ENCODE measurements around the gene PIK3R2. TPM values are rescaled to one million over a fixed set of nuclear protein-coding genes. Genes with fewer than 3 reads are reported as not detected.

The PIK3R2 gene
- total RNA-seq, 4 donors from 2014 or later: 19.7 to 45.4 (median 28.2) TPM

DNA sequence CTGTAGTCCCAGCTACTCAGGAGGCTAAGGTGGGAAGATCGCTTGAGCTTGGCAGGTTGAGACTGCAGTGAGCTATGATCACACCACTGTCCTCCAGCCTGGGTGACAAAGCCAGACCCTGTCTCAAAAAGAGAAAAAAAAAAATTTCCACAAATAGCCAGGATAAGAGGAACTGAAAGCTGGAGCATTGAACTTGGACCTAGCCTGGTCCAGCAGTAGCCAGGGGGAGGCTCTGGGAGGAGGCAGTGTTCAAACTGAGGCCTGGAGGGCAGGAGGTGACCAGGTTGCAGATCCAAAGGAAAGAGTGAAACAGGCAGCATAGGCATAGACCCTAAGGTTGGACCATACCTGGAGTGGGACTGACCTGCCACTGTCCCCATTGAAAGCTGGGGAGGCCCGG lies 26.9 kb upstream of the PIK3R2 start:
- no peaks in the 10 kb centered on the region for H3K4me1 ChIP-seq
- H3K9me3 ChIP-seq: no peaks in the 10 kb centered on the region
- H3K36me3 ChIP-seq: peaks cover 0 to 93% (median 0%) of the 10 kb centered on the region in 3 donors
- DNase-seq: no peak
- no peaks in the 10 kb centered on the region for H3K27me3 ChIP-seq
- H3K4me3 ChIP-seq: no peak overlapping the region
- no peak overlapping the region for H3K27ac ChIP-seq
- TF ChIP-seq, protein P1, sequence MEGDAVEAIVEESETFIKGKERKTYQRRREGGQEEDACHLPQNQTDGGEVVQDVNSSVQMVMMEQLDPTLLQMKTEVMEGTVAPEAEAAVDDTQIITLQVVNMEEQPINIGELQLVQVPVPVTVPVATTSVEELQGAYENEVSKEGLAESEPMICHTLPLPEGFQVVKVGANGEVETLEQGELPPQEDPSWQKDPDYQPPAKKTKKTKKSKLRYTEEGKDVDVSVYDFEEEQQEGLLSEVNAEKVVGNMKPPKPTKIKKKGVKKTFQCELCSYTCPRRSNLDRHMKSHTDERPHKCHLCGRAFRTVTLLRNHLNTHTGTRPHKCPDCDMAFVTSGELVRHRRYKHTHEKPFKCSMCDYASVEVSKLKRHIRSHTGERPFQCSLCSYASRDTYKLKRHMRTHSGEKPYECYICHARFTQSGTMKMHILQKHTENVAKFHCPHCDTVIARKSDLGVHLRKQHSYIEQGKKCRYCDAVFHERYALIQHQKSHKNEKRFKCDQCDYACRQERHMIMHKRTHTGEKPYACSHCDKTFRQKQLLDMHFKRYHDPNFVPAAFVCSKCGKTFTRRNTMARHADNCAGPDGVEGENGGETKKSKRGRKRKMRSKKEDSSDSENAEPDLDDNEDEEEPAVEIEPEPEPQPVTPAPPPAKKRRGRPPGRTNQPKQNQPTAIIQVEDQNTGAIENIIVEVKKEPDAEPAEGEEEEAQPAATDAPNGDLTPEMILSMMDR (IDR thresholded peaks at IDR 0.05): no peak

DNA sequence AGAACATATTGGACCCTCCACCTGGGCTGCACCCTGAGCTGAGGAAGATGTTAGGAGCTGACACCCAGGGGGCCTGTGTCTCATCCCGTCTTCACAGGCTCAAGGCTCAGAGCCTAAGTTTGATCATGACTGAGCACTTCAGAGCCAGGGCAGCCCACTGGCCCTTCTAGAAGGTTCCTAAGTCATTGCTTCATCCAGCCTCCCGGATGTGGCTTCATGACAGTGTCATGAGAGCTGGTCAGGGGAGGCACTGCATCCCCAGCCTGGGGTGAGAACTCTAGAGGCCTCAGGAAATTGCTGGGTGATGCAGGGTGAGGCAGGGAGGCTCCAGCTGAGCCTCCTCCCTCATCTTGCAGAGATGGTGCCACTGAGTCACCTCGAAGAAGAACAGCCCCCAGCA lies 24.9 kb upstream of the PIK3R2 start:
- H3K27ac ChIP-seq: no peak overlapping the region
- no peak overlapping the region for H3K4me3 ChIP-seq
- peaks cover 0 to 95% (median 0%) of the 10 kb centered on the region in 3 donors for H3K36me3 ChIP-seq
- DNase-seq: no peak
- H3K27me3 ChIP-seq: no peaks in the 10 kb centered on the region
- no peak for TF ChIP-seq POLR2A (IDR thresholded peaks at IDR 0.05)
- TF ChIP-seq, protein P1 (IDR thresholded peaks at IDR 0.05): no peak
- H3K4me1 ChIP-seq: no peaks in the 10 kb centered on the region
- no peaks in the 10 kb centered on the region for H3K9me3 ChIP-seq

DNA sequence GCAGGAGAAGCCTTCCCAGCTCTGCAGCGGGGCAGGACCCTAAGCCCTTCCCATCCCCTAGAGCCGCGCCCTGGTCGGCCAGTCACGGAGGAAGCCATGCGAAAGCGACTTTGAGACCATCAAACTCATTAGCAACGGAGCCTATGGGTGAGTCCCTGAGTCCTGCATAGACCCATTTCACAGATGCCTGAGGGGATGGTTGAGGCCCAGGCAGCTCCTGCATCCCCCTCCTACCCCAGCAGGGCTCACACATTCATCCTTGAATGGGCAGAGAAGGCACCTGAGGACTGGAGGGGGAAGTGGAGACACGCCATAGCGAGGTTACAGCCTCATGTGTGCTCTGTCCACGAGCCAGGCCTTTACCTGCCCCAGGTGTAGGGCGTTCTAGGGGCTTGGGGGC lies 24.2 kb upstream of the PIK3R2 start:
- no peak for DNase-seq
- H3K27me3 ChIP-seq: no peaks in the 10 kb centered on the region
- TF ChIP-seq, protein P1 (IDR thresholded peaks at IDR 0.05): no peak
- no peak for TF ChIP-seq POLR2A (IDR thresholded peaks at IDR 0.05)
- H3K9me3 ChIP-seq: no peaks in the 10 kb centered on the region
- H3K36me3 ChIP-seq: peaks cover 0 to 95% (median 0%) of the 10 kb centered on the region in 3 donors
- H3K4me1 ChIP-seq: no peaks in the 10 kb centered on the region
- H3K4me3 ChIP-seq: no peak overlapping the region
- no peak overlapping the region for H3K27ac ChIP-seq

DNA sequence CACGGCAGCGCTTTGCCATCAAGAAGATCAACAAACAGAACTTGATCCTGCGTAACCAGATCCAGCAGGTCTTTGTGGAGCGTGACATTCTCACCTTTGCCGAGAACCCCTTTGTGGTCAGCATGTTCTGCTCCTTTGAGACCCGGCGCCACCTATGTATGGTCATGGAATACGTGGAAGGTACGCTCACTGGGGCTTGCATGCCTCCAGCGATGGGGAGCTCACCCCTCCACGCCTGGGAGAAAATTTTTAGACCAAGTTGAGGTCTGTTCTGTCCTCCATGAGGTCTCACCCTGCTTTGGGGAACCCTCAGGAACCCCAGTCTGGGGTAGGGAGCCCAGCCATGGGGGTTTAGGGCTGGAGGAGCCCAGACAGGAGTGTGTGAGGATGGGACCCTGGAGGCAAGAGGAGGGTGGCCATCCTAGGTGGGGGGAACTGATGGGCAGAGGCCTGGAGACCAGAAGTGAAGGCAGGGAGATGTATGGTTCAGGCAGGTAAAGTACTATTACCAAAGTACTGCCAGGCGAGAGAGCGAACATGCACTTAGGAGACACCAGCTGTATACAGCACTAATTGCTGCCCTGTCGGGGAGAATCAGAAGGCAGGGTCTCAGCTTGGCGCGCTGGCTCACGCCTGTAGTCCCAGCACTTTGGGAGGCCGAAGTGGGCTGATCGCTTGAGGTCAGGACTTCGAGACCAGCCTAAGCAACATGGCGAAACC lies 22.3 kb upstream of the PIK3R2 start:
- Histone ChIP-seq H3K36me3 (peaks cover 0 to 88% (median 0%) of the 10 kb centered on the region in 3 donors), H3K4me1 (no peaks in the 10 kb centered on the region), H3K27ac (no peak overlapping the region), H3K4me3 (no peak overlapping the region), H3K9me3 (no peaks in the 10 kb centered on the region), H3K27me3 (no peaks in the 10 kb centered on the region)
- TF ChIP-seq POLR2A (IDR thresholded peaks at IDR 0.05): no peak
- TF ChIP-seq, protein P1 (IDR thresholded peaks at IDR 0.05): no peak
- DNase-seq: no peak

DNA sequence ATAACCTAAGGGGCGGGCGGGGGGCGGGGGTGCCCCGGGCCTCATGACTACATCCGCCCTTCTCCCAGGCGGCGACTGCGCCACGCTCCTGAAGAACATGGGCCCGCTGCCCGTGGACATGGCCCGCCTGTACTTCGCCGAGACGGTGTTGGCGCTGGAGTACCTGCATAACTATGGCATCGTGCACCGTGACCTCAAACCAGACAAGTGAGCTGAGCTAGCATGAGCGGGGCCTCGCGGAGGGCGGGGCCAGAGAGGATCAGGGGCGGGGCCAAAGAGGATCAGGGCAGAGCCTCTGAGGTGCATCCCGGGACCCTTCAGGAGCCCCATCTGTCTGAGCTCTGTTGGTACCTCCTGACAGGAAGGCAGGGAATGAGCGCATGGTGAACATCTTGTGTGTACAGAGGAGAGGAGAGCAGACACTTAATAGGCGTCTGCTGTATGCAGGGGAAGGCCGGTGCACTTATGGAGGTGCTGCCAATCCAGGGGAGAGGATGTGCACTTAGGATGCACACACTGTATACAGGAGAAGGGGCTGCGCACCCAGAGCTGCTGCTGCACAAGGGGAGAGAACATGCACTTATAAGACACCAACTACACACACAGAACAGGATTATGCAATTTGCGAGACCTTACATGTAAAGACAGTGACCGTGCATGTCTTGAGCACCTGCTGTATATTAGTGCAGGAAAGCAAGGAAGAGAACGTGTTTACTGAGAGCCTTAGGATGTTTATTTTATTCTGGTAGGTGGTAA lies 20.9 kb upstream of the PIK3R2 start:
- Histone ChIP-seq H3K27me3 (no peaks in the 10 kb centered on the region), H3K36me3 (peaks cover 0 to 78% (median 0%) of the 10 kb centered on the region in 3 donors), H3K4me1 (no peaks in the 10 kb centered on the region), H3K4me3 (no peak overlapping the region), H3K9me3 (no peaks in the 10 kb centered on the region), H3K27ac (no peak overlapping the region)
- TF ChIP-seq POLR2A (IDR thresholded peaks at IDR 0.05): no peak
- TF ChIP-seq, protein P1 (IDR thresholded peaks at IDR 0.05): no peak
- no peak for DNase-seq

Measured in Peyer's patch (tissue), 4 donors.